Epithelial cell of proximal tubule (primary cell): ENCODE results near the gene AP1S2. TPM values are rescaled to one million over a fixed set of nuclear protein-coding genes. Genes with fewer than 3 reads are reported as not detected.

Experiments used
- DNase-seq: peaks from one replicate; pipeline ENCODE4 v3.0.0-alpha.2; 2011; ENCODE audit warnings: low read depth
- H3K4me3 ChIP-seq: 2 replicates; pipeline ENCODE4 v1.5.1; 2011; ENCODE audit warnings: low read depth, mild to moderate bottlenecking, low read length
- total RNA-seq: library from RNA; depleted of rRNA; stranded (reverse); fragments of >200 nt; gene quantifications from 2 replicates; pipeline ENCODE4 v1.2.3, GENCODE V29; 2015
- TF ChIP-seq, protein P1 (sequence below): conservative IDR thresholded peaks from 2 replicates; pipeline ENCODE4 v1.5.1; 2012; ENCODE audit warnings: low read depth, mild to moderate bottlenecking, low read length

The AP1S2 gene
- total RNA-seq, 1 donor from 2014 or later: 69.0 TPM

DNA sequence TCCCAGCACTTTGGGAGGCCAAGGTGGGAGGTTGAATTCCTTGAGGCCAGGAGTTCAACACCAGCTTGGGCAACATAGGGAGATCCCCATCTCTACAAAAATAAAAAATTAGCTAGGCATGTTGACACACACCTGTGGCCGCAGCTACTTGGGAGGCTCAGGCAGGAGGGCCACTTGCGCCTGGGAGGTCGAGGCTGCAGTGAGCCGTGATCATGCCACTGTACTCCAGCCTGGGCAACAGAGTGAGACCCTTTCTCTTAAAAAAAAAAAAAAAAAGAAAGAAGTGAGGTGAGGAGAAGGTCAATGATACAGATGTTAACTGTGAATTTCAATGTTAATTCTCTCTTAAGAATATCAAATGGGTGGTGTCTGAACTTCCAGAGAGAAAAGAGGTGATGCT, 15.1 kb upstream of the AP1S2 start:
- H3K4me3 ChIP-seq: no peak overlapping the region
- no peak for DNase-seq
- TF ChIP-seq, protein P1, sequence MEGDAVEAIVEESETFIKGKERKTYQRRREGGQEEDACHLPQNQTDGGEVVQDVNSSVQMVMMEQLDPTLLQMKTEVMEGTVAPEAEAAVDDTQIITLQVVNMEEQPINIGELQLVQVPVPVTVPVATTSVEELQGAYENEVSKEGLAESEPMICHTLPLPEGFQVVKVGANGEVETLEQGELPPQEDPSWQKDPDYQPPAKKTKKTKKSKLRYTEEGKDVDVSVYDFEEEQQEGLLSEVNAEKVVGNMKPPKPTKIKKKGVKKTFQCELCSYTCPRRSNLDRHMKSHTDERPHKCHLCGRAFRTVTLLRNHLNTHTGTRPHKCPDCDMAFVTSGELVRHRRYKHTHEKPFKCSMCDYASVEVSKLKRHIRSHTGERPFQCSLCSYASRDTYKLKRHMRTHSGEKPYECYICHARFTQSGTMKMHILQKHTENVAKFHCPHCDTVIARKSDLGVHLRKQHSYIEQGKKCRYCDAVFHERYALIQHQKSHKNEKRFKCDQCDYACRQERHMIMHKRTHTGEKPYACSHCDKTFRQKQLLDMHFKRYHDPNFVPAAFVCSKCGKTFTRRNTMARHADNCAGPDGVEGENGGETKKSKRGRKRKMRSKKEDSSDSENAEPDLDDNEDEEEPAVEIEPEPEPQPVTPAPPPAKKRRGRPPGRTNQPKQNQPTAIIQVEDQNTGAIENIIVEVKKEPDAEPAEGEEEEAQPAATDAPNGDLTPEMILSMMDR: no peak

DNA sequence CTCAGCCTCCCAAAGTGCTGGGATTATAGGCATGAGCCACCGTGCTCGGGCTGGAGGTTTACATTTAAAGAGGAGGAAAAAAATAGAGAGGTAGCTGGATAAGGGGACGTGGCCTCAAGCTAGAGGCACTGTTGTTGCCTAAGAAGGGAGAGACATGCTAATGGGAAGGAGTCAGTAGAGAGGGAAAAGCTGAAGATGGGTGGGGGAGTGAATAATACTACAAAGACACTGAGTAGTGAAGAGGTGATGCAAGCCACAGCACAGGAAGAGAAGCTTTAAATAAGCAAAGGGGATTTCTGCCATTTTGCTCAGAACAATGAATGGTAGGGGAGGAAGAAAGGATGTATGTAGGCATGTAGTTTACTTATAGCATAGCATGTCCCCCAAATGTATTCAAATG, 11.5 kb upstream of the AP1S2 start:
- no peak for DNase-seq
- H3K4me3 ChIP-seq: no peak overlapping the region
- TF ChIP-seq, protein P1: no peak

DNA sequence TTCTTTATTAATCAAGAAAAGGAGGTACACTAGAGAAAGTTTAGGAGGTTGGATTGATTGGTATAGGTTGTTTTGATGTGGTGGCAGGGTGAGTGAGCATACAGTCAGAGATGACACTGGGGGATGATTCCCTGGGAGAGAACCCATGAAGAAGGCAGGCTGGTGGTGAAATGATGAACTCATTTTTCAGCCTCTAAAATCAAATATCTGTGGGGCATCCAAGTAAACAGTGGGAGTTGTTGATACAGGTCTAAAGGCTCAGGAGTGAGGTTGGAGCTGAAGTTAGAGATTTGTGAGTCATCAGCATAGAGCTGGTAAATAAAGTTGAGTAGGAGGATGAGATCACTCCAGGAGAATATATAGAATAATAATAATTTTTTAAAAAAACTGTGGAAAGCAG, 10.0 kb upstream of the AP1S2 start:
- TF ChIP-seq, protein P1: no peak
- H3K4me3 ChIP-seq: no peak overlapping the region
- DNase-seq: no peak

DNA sequence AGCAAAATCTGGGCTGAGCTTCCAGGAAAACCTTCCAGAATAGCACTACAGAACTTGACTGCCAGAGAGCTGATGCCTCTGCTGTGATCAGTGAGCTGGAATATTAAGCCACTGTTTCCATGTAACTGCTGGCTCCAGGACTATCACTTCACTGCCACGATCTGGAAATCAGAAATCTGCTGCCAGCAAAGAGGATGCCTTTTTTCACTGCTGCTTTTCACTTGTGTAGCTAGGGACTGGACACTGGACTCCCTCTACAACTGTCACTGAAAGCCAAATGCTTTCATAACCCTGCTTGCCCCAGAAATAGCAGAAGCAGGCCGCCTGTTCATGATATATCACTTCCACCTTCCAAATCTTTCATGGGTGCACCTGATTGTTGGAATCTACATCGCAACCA, 9.4 kb upstream of the AP1S2 start:
- H3K4me3 ChIP-seq: no peak overlapping the region
- TF ChIP-seq, protein P1: no peak
- DNase-seq: no peak

DNA sequence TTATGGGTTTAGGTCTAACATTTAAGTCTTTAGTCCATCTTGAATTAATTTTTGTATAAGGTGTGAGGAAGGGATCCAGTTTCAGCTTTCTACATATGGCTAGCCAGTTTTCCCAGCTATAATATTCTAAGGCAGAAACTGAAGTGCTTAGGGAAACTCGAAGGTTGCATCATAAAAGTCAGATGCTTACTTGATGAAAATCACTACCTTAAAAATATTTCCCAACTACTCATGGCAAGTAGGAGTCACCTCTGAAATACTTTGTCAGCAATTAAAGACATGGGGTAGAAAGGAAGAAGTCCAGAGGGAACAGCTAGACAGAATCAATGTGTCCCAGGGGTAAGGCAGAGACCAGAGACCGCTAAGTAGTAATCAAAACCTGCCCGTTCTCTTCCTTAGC, 6.3 kb upstream of the AP1S2 start:
- H3K4me3 ChIP-seq: no peak overlapping the region
- TF ChIP-seq, protein P1: no peak
- DNase-seq: no peak

DNA sequence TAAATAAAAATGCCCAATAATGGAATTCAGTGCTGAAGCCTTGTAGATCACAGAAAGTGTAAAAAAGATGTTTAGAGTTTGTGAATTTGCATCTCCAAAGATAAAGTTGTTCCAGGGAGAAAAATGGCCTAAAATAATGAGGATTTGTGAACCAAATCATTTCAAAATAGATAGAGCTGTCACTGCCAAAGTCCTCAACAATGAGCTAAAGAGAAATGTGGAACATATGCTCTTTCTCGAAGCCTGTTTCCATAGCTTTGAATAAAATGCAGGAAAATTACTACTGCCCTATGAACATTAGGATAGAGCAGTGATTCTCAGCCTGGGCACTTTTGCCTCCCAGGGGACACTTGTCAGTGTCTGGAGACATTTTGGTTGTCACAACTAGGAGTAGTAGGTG, 3.4 kb upstream of the AP1S2 start:
- H3K4me3 ChIP-seq: no peak overlapping the region
- TF ChIP-seq, protein P1: no peak
- no peak for DNase-seq

DNA sequence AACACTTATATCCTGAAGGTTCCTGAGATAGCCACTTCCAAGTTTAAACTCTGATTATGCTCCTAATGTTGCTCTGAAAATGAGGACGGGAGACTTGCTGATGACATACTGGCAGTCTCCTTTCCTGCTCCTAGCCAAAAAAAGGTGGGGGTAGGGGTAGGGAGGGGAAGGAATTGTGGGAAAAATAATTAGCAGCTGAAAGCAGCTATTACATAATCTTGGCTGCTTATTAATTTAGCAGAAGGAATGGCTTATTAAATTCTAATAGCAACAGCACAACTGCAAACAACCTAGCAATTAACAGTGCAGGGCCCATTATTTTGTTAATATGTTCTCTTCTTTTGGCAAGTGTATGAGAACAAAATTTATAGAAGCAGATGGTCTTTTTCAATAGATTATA, 2.0 kb upstream of the AP1S2 start:
- no peak overlapping the region for H3K4me3 ChIP-seq
- TF ChIP-seq, protein P1: no peak

More for the DNA sequence above, 2.0 kb upstream of the AP1S2 start:
- DNase-seq: no peak
